ENCODE measurements around the gene PAFAH1B1. TPM values are rescaled to one million over a fixed set of nuclear protein-coding genes. Genes with fewer than 3 reads are reported as not detected.

PAFAH1B1 gene
- total and polyA plus RNA-seq, 2 experiments from 2014 or later = 69.9 to 71.7 TPM

DNA sequence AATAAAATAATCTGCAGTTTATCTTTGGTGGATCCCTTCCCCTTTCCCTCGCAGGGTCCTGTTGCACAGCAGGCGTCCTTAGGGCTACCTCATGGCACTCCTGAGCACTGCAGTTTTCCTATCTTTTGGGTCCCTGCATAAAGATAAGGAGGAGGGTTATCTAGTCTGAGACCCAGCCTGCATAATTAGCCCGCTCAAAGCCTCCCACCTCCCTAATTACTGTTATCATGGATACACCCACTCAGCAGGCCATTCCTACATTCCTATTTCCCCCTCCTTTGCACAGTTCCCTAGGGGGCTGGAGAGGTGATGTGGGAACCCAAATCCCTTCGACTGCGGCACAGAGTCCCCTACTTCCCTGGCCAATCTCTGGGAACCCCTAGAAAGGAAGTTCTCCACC, 123.2 kb downstream of the PAFAH1B1 start (continued):
- TF ChIP-seq, protein P1, sequence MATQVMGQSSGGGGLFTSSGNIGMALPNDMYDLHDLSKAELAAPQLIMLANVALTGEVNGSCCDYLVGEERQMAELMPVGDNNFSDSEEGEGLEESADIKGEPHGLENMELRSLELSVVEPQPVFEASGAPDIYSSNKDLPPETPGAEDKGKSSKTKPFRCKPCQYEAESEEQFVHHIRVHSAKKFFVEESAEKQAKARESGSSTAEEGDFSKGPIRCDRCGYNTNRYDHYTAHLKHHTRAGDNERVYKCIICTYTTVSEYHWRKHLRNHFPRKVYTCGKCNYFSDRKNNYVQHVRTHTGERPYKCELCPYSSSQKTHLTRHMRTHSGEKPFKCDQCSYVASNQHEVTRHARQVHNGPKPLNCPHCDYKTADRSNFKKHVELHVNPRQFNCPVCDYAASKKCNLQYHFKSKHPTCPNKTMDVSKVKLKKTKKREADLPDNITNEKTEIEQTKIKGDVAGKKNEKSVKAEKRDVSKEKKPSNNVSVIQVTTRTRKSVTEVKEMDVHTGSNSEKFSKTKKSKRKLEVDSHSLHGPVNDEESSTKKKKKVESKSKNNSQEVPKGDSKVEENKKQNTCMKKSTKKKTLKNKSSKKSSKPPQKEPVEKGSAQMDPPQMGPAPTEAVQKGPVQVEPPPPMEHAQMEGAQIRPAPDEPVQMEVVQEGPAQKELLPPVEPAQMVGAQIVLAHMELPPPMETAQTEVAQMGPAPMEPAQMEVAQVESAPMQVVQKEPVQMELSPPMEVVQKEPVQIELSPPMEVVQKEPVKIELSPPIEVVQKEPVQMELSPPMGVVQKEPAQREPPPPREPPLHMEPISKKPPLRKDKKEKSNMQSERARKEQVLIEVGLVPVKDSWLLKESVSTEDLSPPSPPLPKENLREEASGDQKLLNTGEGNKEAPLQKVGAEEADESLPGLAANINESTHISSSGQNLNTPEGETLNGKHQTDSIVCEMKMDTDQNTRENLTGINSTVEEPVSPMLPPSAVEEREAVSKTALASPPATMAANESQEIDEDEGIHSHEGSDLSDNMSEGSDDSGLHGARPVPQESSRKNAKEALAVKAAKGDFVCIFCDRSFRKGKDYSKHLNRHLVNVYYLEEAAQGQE (IDR thresholded peaks at IDR 0.05; ENCODE audit: unreplicated experiment) = no peak

DNA sequence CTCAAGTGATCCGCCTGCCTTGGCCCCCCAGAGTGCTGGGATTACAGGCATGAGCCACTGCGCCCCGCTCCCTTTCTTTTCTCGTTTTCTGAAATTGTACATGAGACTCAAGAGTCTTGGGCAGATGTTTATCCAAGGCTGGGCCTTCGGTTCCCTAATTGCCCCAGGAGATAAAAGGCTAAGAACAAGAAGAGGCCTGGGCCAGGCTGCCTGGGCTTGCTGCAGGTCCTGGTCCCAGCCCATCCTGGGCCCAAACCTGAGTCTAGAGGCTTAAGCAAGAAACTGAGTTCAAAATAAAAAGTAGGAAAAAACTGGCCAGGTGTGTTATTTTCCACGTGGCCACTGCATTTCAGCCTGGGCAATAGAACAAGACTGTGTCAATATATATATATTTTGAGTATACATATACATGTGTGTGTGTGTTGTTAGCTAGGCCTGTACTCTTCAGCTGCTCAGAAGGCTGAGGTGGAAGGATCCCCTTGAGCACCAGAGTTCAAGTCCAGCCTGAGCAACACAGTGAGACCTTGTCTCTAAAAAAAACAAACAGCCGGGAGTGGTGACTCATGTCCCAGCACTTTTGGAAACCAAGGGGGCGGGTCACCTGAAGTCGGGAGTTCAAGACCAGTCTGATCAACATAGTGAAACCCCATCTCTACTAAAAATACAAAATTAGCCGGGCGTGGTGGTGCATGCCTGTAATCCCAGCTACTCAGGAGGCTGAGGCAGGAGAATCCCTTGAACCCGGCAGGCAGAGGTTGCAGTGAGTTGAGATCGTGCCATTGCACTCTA, 124.9 kb downstream of the PAFAH1B1 start:
- Histone ChIP-seq H3K27me3 (ENCODE audit: insufficient read depth) (no peaks in the 10 kb centered on the region), H3K4me1 (ENCODE audit: insufficient read depth) (peaks cover 19% of the 10 kb centered on the region), H4K20me1 (replicated peaks; ENCODE audit: insufficient read depth) (no peaks in the 10 kb centered on the region), H3K4me3 (no peak overlapping the region), H3K36me3 (ENCODE audit: insufficient read depth) (no peaks in the 10 kb centered on the region), H2AFZ (no peak overlapping the region), H3K4me2 (no peak overlapping the region), H3F3A (replicated peaks; ENCODE audit: low read depth) (0 out of 2 replicates have a peak, but pooled peaks cover 1% of the 10 kb centered on the region), H3K27ac (ENCODE audit: low read depth) (no peak overlapping the region), H3K79me2 (replicated peaks; ENCODE audit: insufficient read depth) (no peaks in the 10 kb centered on the region), H3K9me2 (ENCODE audit: insufficient read depth) (no peaks in the 10 kb centered on the region)
- Mint-ChIP-seq H3K36me3 (ENCODE audit: low read depth) (no peaks in the 10 kb centered on the region), H3K4me1 (peaks cover 17% of the 10 kb centered on the region), H3K9me3 (no peaks in the 10 kb centered on the region), H3K27me3 (ENCODE audit: insufficient read depth, low read depth, poor library complexity) (peaks cover 22% of the 10 kb centered on the region), H3K27ac (no peak overlapping the region), H3K4me3 (no peak overlapping the region)
- TF ChIP-seq, protein P2, sequence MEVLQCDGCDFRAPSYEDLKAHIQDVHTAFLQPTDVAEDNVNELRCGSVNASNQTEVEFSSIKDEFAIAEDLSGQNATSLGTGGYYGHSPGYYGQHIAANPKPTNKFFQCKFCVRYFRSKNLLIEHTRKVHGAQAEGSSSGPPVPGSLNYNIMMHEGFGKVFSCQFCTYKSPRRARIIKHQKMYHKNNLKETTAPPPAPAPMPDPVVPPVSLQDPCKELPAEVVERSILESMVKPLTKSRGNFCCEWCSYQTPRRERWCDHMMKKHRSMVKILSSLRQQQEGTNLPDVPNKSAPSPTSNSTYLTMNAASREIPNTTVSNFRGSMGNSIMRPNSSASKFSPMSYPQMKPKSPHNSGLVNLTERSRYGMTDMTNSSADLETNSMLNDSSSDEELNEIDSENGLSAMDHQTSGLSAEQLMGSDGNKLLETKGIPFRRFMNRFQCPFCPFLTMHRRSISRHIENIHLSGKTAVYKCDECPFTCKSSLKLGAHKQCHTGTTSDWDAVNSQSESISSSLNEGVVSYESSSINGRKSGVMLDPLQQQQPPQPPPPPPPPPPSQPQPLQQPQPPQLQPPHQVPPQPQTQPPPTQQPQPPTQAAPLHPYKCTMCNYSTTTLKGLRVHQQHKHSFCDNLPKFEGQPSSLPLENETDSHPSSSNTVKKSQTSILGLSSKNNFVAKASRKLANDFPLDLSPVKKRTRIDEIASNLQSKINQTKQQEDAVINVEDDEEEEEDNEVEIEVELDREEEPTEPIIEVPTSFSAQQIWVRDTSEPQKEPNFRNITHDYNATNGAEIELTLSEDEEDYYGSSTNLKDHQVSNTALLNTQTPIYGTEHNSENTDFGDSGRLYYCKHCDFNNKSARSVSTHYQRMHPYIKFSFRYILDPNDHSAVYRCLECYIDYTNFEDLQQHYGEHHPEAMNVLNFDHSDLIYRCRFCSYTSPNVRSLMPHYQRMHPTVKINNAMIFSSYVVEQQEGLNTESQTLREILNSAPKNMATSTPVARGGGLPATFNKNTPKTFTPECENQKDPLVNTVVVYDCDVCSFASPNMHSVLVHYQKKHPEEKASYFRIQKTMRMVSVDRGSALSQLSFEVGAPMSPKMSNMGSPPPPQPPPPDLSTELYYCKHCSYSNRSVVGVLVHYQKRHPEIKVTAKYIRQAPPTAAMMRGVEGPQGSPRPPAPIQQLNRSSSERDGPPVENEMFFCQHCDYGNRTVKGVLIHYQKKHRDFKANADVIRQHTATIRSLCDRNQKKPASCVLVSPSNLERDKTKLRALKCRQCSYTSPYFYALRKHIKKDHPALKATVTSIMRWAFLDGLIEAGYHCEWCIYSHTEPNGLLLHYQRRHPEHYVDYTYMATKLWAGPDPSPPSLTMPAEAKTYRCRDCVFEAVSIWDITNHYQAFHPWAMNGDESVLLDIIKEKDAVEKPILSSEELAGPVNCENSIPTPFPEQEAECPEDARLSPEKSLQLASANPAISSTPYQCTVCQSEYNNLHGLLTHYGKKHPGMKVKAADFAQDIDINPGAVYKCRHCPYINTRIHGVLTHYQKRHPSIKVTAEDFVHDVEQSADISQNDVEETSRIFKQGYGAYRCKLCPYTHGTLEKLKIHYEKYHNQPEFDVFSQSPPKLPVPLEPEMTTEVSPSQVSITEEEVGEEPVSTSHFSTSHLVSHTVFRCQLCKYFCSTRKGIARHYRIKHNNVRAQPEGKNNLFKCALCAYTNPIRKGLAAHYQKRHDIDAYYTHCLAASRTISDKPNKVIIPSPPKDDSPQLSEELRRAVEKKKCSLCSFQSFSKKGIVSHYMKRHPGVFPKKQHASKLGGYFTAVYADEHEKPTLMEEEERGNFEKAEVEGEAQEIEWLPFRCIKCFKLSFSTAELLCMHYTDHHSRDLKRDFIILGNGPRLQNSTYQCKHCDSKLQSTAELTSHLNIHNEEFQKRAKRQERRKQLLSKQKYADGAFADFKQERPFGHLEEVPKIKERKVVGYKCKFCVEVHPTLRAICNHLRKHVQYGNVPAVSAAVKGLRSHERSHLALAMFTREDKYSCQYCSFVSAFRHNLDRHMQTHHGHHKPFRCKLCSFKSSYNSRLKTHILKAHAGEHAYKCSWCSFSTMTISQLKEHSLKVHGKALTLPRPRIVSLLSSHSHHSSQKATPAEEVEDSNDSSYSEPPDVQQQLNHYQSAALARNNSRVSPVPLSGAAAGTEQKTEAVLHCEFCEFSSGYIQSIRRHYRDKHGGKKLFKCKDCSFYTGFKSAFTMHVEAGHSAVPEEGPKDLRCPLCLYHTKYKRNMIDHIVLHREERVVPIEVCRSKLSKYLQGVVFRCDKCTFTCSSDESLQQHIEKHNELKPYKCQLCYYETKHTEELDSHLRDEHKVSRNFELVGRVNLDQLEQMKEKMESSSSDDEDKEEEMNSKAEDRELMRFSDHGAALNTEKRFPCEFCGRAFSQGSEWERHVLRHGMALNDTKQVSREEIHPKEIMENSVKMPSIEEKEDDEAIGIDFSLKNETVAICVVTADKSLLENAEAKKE (CRISPR knock-in tag; IDR thresholded peaks at IDR 0.05) = no peak
- TF ChIP-seq JUNB (IDR thresholded peaks at IDR 0.05; ENCODE audit: unreplicated experiment) (no peak), CREB1 (CRISPR knock-in tag; IDR thresholded peaks at IDR 0.05; ENCODE audit: low read depth) (no peak), ZNF114 (CRISPR knock-in tag; IDR thresholded peaks at IDR 0.05) (no peak), EZH2phosphoT487 (IDR thresholded peaks at IDR 0.05; ENCODE audit: unreplicated experiment) (no peak), ZNF331 (CRISPR knock-in tag; IDR thresholded peaks at IDR 0.05; ENCODE audit: low read depth) (no peak)
- TF ChIP-seq, protein P1 (IDR thresholded peaks at IDR 0.05; ENCODE audit: unreplicated experiment) = no peak
- TF ChIP-seq, protein P3, sequence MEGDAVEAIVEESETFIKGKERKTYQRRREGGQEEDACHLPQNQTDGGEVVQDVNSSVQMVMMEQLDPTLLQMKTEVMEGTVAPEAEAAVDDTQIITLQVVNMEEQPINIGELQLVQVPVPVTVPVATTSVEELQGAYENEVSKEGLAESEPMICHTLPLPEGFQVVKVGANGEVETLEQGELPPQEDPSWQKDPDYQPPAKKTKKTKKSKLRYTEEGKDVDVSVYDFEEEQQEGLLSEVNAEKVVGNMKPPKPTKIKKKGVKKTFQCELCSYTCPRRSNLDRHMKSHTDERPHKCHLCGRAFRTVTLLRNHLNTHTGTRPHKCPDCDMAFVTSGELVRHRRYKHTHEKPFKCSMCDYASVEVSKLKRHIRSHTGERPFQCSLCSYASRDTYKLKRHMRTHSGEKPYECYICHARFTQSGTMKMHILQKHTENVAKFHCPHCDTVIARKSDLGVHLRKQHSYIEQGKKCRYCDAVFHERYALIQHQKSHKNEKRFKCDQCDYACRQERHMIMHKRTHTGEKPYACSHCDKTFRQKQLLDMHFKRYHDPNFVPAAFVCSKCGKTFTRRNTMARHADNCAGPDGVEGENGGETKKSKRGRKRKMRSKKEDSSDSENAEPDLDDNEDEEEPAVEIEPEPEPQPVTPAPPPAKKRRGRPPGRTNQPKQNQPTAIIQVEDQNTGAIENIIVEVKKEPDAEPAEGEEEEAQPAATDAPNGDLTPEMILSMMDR (conservative IDR thresholded peaks at IDR 0.05; ENCODE audit: low read depth in 2 of 2) = no peak
- no peak for DNase-seq (ENCODE audit: low spot score)
- ATAC-seq = no peak

Data from GM23338 (cell line).